ENCODE measurements around the gene LIN7B.
"Not testable (repeated sequence)": the region's sequence is repeated elsewhere in the genome, so short reads cannot be mapped to it uniquely, and the experiment has no call there.

Gene LIN7B

DNA sequence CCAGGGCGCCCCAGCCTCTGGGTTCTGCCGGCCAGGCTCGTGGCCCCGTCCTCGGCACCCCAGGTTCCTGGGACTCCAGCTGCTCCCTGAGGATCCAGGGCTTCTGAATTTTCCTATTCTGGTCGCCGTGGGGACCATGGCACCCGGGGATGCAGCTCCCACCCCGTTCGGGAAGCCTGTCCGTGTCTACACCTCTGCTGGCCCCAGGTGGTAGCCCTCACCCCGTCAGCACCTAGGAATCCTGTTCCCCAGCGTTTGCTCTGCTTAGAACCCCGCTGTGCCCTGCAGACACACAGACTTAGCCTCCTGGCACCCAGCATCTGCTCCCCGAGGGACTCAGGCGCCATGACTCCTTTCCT is 6.1 kb downstream of the LIN7B start:
- DNase-seq = no peak
- peak overlapping the region; percentile 37 for H3K27ac Mint-ChIP-seq
- H3K36me3 Mint-ChIP-seq (ENCODE audit: low read depth) = peaks cover 5% of the 10 kb centered on the region
- H3K9me3 Mint-ChIP-seq = no peaks in the 10 kb centered on the region
- H3K4me3 Mint-ChIP-seq = peak overlapping the region; percentile 74
- peaks cover 24% of the 10 kb centered on the region for H3K4me1 Mint-ChIP-seq (ENCODE audit: low read depth)
- peaks cover 11% of the 10 kb centered on the region for H3K27me3 Mint-ChIP-seq

DNA sequence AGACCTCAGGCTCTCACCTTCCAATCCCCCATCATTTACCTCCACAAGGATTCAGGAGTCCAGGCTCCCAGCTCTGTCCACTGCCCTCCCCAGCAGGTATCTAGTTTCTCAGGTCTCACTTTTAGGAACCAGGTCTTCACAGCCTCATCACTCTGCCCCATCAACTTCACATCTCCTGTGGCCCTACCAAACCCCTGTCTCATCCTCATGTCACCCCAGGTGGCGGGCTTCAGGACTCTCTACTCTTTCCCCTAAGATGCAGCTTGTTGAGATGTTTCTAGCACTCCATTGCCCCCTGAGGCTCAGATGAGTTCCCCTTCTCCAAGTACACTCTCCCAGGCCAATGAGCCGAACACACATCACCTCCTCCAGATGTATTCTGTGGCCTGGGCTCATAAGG is 6.7 kb downstream of the LIN7B start:
- Mint-ChIP-seq H3K9me3 (no peaks in the 10 kb centered on the region), H3K27ac (no peak overlapping the region), H3K4me3 (peak overlapping the region; percentile 74), H3K27me3 (peaks cover 11% of the 10 kb centered on the region), H3K36me3 (ENCODE audit: low read depth) (peaks cover 5% of the 10 kb centered on the region), H3K4me1 (ENCODE audit: low read depth) (peaks cover 24% of the 10 kb centered on the region)
- DNase-seq = no peak

DNA sequence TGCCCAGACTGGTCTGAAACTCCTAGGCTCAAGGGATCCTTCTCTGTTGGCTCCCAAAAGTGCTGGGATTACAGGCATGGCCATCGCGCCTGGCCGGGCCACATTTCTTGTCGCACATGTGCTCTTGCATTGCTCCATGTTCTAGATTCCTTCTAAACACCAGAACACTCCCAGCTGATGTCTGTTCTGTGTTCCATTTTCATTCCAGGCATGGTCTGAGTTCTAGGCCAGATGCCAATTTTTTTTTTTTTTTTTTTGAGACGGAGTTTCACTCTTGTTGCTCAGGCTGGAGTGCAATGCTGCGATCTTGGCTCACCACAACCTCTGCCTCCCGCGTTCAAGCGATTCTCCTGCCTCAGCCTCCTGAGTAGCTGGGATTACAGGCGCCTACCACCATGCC is 7.7 kb downstream of the LIN7B start:
- peaks cover 22% of the 10 kb centered on the region for H3K4me1 Mint-ChIP-seq (ENCODE audit: low read depth)
- H3K9me3 Mint-ChIP-seq; H3K27ac Mint-ChIP-seq; H3K4me3 Mint-ChIP-seq; H3K36me3 Mint-ChIP-seq (ENCODE audit: low read depth); DNase-seq: not testable (repeated sequence)
- peaks cover 11% of the 10 kb centered on the region for H3K27me3 Mint-ChIP-seq

DNA sequence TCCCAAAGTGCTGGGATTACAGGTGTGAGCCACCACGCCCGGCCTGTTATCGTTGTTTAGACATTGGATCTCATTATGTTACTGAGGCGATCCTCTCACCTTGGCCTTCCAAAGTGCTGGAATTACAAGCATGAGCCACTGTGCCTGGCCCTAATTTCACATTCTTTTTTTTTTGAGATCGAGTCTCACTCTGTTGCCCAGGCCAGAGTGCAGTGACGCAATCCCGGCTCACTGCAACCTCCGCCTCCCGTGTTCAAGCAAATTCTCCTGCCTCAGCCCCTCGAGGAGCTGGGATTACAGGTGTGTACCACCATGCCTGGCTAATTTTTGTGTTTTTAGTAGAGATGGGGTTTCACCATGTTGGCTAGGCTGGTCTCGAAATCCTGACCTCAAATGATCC is 9.1 kb downstream of the LIN7B start:
- H3K4me1 Mint-ChIP-seq (ENCODE audit: low read depth) = peaks cover 16% of the 10 kb centered on the region
- not testable (repeated sequence) for H3K9me3 Mint-ChIP-seq; DNase-seq; H3K4me3 Mint-ChIP-seq; H3K27ac Mint-ChIP-seq; H3K36me3 Mint-ChIP-seq (ENCODE audit: low read depth)
- H3K27me3 Mint-ChIP-seq = peaks cover 11% of the 10 kb centered on the region

DNA sequence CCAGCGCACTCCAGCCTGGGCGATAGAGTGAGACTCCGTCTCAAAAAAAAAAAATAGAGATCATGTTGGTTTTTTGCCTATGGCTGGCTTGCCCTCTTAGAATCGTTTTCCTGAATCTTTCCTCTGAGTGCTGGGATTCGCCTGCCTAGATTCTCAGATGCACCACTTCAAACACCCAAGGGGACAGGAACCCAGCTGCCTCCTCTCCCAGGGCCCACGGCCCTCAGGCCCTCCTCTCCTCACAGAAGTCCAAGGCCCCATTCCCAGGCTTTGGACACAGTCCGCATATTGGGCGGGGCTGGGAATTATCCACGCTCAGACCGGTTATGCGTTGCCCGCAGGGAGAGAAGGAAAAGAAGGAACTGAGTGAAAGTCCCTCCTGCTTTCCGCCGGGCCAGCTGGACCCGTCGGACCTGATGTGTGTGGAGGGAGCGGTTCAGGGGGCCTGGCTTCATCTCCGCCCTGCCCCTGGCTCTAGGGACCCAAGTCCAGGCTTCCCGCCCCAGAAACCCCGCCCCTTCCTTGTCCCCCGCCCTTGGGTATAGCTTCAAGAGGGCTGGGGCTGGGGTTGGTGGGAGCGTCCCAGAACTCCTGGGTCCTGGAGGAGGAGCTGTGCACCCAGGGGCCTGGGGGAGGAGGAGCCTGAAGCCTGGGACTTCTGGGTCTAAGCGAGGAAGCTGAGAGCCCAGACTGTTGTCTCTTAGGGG is 11.0 kb downstream of the LIN7B start:
- Mint-ChIP-seq H3K36me3 (ENCODE audit: low read depth) (no peaks in the 10 kb centered on the region), H3K27ac (no peak overlapping the region), H3K9me3 (no peaks in the 10 kb centered on the region)

DNA sequence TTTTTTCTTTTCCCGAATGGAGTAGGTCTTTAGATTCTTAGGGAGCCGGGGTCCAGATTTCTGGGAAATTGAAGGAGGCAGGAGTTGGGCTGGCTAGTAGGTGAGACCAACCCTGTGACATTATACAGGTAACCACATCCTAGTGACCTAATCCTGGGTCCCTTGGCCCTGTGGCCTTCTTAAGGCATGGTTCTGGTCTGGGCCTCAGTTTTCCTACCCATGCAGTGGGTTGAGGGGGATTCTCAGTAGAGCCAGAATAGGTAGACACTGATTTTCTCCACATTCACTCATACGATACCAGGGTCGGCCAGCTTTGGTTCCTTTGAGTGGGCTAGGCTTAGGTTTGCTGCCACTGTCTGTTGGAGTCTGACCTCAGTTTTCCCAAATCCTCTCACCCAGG is 12.4 kb downstream of the LIN7B start:
- Mint-ChIP-seq H3K27me3 (no peaks in the 10 kb centered on the region), H3K9me3 (no peaks in the 10 kb centered on the region), H3K4me3 (no peak overlapping the region), H3K36me3 (ENCODE audit: low read depth) (no peaks in the 10 kb centered on the region), H3K4me1 (ENCODE audit: low read depth) (peaks cover 19% of the 10 kb centered on the region), H3K27ac (no peak overlapping the region)
- no peak for DNase-seq

More for the DNA sequence above, 11.0 kb downstream of the LIN7B start:
- peaks cover 25% of the 10 kb centered on the region for H3K4me1 Mint-ChIP-seq (ENCODE audit: low read depth)
- no peak for DNase-seq
- peaks cover 8% of the 10 kb centered on the region for H3K27me3 Mint-ChIP-seq
- H3K4me3 Mint-ChIP-seq = no peak overlapping the region

DNA sequence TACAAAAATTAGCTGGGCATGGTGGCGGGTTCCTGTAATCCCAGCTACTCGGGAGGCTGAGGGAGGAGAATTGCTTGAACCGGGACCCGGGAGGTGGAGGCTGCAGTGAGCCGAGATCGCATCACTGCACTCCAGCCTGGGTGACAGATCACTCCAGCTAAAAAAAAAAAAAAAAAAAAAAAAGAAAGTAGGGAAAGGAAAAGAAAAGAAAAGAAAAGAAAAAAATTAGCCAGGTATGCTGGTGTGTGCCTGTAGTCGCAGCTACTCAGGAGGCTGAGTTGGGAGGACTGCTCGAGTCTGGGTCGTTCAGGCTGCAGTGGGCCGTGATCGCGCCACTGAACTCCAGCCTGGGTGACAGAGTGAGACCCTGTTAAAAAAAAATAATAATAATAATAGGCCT is 13.1 kb downstream of the LIN7B start:
- not testable (repeated sequence) for H3K27me3 Mint-ChIP-seq; H3K36me3 Mint-ChIP-seq (ENCODE audit: low read depth); H3K9me3 Mint-ChIP-seq; H3K4me3 Mint-ChIP-seq; H3K27ac Mint-ChIP-seq; DNase-seq
- H3K4me1 Mint-ChIP-seq (ENCODE audit: low read depth) = peaks cover 19% of the 10 kb centered on the region

DNA sequence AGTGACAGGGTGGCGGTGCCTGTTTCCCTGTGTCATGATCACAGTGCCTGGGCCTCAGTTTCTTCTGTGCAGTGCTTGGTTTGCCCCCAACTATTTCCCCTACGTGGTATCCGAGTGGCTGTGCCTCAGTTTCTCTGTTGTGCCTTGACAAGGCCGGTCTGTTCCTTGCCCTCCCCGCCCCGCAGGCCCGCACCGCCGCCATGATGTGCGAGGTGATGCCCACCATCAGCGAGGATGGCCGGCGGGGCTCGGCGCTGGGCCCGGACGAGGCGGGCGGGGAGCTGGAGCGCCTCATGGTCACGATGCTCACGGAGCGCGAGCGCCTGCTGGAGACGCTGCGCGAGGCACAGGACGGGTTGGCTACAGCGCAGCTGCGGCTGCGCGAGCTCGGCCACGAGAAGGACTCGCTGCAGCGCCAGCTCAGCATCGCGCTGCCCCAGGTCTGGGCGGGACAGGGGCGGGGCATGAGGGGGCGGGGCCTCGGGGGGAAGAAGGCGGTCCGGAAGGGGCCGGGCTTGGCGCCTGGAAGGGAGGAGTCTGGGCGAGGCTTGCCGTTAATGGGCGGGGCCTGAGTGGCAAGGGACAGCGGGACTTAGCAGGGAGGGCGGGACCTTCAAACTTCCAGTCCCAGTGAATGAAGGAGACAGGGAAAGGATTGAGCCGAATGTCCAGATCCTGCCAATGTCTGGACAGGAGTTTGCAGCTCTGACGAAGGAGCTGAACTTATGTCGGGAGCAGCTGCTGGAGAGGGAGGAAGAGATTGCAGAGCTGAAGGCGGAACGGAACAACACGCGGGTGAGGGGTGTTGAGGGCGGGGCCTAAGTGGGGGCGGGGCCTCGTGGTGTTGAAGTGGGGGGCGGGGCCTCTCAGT is 13.7 kb downstream of the LIN7B start:
- Mint-ChIP-seq H3K27ac (peak overlapping the region; percentile 93), H3K4me1 (ENCODE audit: low read depth) (peaks cover 20% of the 10 kb centered on the region), H3K4me3 (peak overlapping the region; percentile 79), H3K27me3 (no peaks in the 10 kb centered on the region), H3K9me3 (no peaks in the 10 kb centered on the region), H3K36me3 (ENCODE audit: low read depth) (no peaks in the 10 kb centered on the region)
- peak; percentile 98 for DNase-seq

DNA sequence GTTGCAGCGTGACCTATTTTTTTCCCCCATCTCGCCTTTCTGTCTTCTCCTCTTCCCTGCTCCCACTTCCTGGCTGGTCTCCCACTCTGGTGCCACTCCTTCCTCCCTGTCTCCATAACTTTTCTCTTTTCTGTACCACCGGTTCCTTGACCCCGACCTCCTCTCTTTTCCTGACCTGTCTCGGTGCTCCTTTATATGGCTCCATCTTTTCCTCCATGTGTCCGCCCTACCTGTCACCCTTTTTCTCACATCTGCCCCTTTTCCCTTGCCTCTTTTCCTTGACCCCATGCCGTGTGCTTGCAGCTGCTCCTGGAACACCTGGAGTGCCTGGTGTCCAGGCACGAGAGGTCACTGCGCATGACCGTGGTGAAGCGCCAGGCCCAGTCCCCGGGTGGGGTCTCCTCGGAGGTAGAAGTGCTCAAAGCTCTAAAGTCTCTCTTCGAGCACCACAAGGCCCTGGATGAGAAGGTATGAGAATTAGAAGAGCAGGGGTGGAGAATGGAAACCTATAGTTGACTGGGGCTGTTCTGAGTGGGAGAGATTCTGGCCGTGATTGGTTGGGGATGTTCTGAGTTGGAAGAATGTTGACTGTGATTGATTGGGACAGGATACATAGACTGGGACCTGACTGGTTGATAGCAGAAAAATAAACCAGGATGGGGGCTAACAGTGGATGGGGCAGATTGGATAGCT is 14.5 kb downstream of the LIN7B start:
- peaks cover 4% of the 10 kb centered on the region for H3K27me3 Mint-ChIP-seq
- no peak overlapping the region for H3K27ac Mint-ChIP-seq

DNA sequence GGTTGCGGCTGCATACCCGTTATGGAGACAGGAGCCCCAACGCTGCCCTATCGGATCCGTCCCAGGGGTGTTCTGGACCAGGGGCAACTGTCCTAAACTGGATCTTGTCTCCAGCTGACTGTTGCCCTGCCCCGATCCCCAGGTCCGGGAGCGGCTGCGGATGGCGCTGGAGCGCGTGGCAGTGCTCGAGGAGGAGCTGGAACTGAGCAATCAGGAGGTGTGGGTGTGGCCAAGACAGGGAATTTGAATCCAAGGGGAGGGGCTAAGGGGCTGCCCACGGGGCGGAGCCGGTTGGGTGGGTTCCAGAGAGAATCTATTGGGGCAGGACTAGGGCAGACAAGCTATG is 15.0 kb downstream of the LIN7B start:
- peaks cover 29% of the 10 kb centered on the region for H3K4me1 Mint-ChIP-seq (ENCODE audit: low read depth)
- H3K36me3 Mint-ChIP-seq (ENCODE audit: low read depth) = no peaks in the 10 kb centered on the region
- H3K4me3 Mint-ChIP-seq = peak overlapping the region; percentile 79
- no peak for DNase-seq
- H3K27me3 Mint-ChIP-seq = peaks cover 8% of the 10 kb centered on the region
- H3K9me3 Mint-ChIP-seq = no peaks in the 10 kb centered on the region
- no peak overlapping the region for H3K27ac Mint-ChIP-seq

More for the DNA sequence above, 14.5 kb downstream of the LIN7B start:
- Mint-ChIP-seq H3K4me3 (peak overlapping the region; percentile 79), H3K9me3 (no peaks in the 10 kb centered on the region), H3K4me1 (ENCODE audit: low read depth) (peaks cover 25% of the 10 kb centered on the region), H3K36me3 (ENCODE audit: low read depth) (no peaks in the 10 kb centered on the region)
- no peak for DNase-seq

DNA sequence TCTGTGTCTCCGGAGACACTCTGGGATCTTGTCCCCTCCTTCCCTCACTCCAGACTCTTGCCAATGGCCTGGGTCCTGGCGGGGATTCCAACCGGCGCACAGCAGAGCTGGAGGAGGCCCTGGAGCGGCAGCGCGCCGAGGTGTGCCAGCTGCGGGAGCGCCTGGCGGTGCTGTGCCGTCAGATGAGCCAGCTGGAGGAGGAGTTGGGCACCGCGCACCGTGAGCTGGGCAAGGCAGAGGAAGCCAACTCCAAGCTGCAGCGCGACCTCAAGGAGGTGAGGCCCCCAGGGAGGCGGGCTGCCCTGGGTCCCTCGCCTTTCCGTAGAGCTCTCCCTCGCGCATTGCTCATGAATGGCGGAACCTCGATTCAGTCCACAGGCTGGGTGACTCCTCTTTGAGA is 16.2 kb downstream of the LIN7B start:
- Mint-ChIP-seq H3K27me3 (peaks cover 8% of the 10 kb centered on the region), H3K4me1 (ENCODE audit: low read depth) (peaks cover 31% of the 10 kb centered on the region), H3K4me3 (no peak overlapping the region), H3K9me3 (no peaks in the 10 kb centered on the region), H3K36me3 (ENCODE audit: low read depth) (no peaks in the 10 kb centered on the region), H3K27ac (no peak overlapping the region)
- no peak for DNase-seq

DNA sequence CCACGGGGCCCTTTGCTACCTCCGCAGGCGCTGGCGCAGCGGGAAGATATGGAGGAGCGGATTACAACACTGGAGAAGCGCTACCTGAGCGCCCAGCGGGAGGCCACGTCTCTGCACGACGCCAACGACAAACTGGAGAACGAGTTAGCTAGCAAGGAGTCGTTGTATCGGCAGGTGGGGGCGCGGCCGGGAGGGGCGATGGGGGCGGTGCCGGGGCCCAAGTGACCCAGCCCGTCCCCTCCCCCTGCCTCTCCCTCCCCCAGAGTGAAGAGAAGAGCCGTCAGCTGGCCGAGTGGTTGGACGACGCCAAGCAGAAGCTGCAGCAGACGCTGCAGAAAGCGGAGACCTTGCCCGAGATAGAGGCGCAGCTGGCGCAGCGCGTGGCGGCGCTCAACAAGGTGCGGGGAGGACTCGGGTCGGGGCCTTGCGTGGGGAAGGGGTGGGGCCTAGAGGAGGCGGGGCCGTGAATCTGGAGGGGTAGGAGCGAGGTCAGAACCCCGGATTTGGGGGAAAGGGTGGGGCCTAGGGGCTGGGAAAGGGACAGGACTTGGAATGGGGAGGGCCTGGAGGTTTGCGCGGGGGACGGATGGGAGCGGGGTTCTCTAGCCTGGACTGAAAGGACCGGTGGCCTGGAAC is 18.9 kb downstream of the LIN7B start:
- peak; percentile 52 for DNase-seq
- Mint-ChIP-seq H3K27ac (no peak overlapping the region), H3K9me3 (no peaks in the 10 kb centered on the region)

DNA sequence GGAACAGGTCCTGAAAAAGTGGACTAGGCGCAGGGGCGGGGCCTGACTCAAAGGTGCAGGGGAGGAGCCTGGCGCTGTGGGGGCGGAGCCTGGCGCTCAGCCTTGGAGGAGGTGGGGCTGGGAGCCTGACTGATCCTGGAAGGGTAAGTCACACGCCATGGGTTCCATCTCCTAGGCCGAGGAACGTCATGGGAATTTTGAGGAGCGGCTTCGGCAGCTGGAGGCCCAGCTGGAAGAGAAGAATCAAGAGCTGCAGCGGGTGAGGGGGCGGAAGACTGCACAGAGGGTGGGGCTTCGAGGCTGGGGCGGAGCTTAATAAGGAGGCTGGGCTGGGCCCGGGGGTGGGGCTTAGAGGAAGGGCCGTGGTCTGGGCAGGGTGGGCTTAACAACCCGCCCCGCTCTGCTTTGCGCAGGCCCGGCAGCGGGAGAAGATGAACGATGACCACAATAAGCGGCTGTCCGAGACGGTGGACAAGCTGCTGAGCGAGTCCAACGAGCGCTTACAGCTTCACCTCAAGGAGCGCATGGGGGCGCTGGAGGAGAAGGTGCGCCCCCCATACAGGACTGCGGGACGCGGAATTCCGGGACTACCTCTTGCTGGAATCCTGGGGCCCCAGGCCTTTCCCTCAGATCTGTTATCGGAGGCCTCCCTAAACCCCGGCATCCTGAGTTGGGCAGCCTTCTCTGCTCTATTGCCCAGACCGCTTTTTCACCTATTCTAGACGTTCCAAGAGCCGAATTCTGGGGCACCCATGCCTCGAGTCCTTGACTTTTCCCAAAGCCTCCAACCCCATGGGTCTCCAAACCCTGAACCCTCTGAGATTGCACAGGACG is 19.7 kb downstream of the LIN7B start:
- H3K4me3 Mint-ChIP-seq = peak overlapping the region; percentile 33
- H3K36me3 Mint-ChIP-seq (ENCODE audit: low read depth) = no peaks in the 10 kb centered on the region
- peaks cover 20% of the 10 kb centered on the region for H3K4me1 Mint-ChIP-seq (ENCODE audit: low read depth)
- no peak overlapping the region for H3K27ac Mint-ChIP-seq
- DNase-seq = peak; percentile 75
- H3K9me3 Mint-ChIP-seq = no peaks in the 10 kb centered on the region
- H3K27me3 Mint-ChIP-seq = peaks cover 8% of the 10 kb centered on the region

More for the DNA sequence above, 18.9 kb downstream of the LIN7B start:
- H3K27me3 Mint-ChIP-seq = peaks cover 8% of the 10 kb centered on the region
- H3K4me3 Mint-ChIP-seq = peak overlapping the region; percentile 18
- no peaks in the 10 kb centered on the region for H3K36me3 Mint-ChIP-seq (ENCODE audit: low read depth)
- peaks cover 27% of the 10 kb centered on the region for H3K4me1 Mint-ChIP-seq (ENCODE audit: low read depth)

DNA sequence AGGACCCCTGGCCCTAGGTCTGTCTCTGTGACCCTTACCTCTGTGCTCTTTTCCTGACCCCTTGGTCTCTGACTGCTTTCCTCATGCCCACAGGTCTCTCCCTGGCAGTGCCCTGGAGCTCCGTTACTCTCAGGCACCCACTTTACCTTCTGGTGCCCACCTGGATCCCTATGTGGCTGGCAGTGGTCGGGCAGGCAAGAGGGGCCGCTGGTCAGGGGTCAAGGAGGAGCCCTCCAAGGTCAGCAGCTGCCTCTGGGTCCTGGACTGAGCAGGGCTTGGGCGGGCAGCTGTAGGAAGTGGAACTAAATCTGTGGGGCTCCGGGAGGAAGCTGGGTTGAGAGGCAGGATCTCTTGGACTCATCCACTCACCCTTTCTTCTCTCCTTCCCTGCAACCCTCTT is 21.5 kb downstream of the LIN7B start:
- Mint-ChIP-seq H3K36me3 (ENCODE audit: low read depth) (no peaks in the 10 kb centered on the region), H3K4me1 (ENCODE audit: low read depth) (peaks cover 12% of the 10 kb centered on the region), H3K4me3 (no peak overlapping the region), H3K9me3 (no peaks in the 10 kb centered on the region), H3K27me3 (peaks cover 8% of the 10 kb centered on the region), H3K27ac (no peak overlapping the region)
- DNase-seq = no peak
